ES-I3 (cell line): Measurements from ENCODE around the gene SULT1C2.
"Not testable (repeated sequence)": the region's sequence is repeated elsewhere in the genome, so short reads cannot be mapped to it uniquely, and the experiment has no call there.

Source experiments
- H3K36me3 ChIP-seq: 2 replicates; pipeline ENCODE4 v1.6.1; 2013; ENCODE audit warnings: mild to moderate bottlenecking, low read length, control low read depth, moderate library complexity; ENCODE audit not compliant: insufficient read depth
- H3K4me1 ChIP-seq: 2 replicates; pipeline ENCODE4 v1.6.1; 2013; ENCODE audit warnings: mild to moderate bottlenecking, control low read depth, low read length; ENCODE audit not compliant: insufficient read depth
- H3K9ac ChIP-seq: 2 replicates; pipeline ENCODE4 v1.6.1; 2013; ENCODE audit warnings: low read depth, mild to moderate bottlenecking, low read length, moderate library complexity
- H3K9me3 ChIP-seq: 2 replicates; pipeline ENCODE4 v1.6.1; 2013; ENCODE audit warnings: mild to moderate bottlenecking, low read length, moderate library complexity; ENCODE audit not compliant: control insufficient read depth, insufficient read depth

Gene SULT1C2

DNA sequence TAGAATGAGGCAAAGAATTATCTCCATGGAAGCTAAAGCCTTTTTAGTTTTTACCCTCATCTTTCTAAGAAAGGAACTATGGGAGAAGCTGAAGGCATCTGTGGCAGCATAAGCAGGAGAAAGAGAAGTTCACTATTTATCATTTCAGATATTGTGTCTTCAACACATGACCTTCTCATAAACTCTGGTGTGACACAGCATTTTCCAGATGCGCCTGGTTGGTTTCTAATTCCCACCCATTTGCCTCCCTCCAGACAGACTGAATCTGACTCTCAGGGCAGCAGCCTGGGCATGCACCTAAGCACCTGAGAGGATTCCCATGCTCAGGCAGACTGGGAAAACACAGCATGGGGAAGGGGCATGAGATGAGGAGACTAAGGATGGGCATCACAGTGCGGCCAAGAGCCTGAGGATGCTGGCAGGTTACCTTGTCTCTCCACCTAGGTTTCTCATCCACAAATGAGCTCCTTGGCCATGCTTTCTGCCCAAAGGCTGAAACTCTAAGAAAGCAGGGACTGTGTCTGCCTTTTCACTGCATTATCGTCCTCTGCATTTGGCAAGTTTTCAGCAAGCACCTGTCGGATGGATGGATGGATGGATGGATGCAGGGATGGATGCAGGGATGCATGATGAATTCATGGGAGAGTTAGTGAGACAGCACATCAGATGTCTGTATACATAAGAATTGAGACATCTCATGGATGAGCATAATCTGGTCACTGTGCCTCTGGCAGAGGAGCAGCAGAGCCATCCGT, 60.3 kb downstream of the SULT1C2 start:
- Histone ChIP-seq H3K36me3 (no peaks in the 10 kb centered on the region), H3K4me1 (peaks cover 4% of the 10 kb centered on the region), H3K9me3 (no peaks in the 10 kb centered on the region; the same call in 1 of the 2 replicates), H3K9ac (no peak overlapping the region)

DNA sequence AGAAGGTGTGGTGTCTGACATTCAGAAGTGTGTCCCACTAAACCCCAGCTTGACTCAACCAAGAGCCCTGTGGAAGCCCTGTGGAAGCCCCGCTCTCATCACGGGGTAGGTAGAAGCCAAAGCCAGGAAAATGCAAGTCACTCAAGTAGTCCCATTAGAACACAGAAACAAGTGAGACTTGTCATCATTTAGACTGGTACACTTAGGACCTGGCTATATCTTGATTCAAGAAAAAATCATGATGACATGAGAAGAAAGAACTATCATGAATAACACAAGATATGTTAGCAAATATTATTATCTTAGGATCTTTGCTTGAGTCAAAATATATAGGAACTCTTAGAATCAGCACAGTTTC, 60.9 kb downstream of the SULT1C2 start:
- Histone ChIP-seq H3K9me3 (no peaks in the 10 kb centered on the region), H3K4me1 (peaks cover 4% of the 10 kb centered on the region), H3K36me3 (no peaks in the 10 kb centered on the region), H3K9ac (no peak overlapping the region)

DNA sequence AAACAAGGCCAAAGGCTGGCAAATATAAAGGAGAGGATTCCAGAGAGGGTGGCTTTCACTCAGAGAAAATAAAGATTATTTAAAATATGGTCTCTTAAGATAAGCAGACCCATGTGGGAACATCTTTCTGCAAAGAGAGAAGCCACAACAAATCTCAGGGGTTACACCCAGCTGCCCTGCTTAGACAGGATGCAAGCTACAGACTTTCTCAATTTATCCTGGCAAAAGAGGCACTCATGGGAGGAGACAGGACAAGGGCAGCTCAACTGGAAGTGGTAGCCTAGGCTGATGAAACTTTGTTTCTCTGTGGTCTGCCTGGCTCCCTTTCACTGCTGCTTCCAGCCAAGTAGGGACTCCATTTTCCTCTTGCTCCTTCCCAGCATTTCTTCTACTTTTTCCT, 63.2 kb downstream of the SULT1C2 start:
- Histone ChIP-seq H3K4me1 (peaks cover 4% of the 10 kb centered on the region), H3K9ac (no peak overlapping the region), H3K9me3 (no peaks in the 10 kb centered on the region), H3K36me3 (no peaks in the 10 kb centered on the region)

DNA sequence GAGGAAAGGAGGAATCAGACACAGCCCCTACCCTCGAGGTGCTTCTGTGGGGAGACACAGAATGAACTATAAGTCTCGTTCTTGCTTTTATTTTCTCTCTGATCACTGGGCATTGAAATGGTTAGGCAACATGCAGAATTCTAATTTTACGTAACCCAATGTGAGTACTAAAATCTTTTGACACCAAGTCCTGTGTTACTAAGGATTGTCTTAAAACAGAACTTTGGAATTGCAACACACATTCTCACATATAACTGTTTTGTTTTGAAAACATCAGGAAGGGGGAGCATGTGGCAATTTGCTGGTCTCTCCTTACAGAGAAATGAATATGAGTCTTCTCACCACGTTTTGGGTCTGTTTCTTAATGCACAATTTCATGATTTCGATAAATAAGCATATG, 65.4 kb downstream of the SULT1C2 start:
- no peak overlapping the region for H3K9ac ChIP-seq
- no peaks in the 10 kb centered on the region for H3K9me3 ChIP-seq
- H3K4me1 ChIP-seq, result no peaks in the 10 kb centered on the region
- no peaks in the 10 kb centered on the region for H3K36me3 ChIP-seq

DNA sequence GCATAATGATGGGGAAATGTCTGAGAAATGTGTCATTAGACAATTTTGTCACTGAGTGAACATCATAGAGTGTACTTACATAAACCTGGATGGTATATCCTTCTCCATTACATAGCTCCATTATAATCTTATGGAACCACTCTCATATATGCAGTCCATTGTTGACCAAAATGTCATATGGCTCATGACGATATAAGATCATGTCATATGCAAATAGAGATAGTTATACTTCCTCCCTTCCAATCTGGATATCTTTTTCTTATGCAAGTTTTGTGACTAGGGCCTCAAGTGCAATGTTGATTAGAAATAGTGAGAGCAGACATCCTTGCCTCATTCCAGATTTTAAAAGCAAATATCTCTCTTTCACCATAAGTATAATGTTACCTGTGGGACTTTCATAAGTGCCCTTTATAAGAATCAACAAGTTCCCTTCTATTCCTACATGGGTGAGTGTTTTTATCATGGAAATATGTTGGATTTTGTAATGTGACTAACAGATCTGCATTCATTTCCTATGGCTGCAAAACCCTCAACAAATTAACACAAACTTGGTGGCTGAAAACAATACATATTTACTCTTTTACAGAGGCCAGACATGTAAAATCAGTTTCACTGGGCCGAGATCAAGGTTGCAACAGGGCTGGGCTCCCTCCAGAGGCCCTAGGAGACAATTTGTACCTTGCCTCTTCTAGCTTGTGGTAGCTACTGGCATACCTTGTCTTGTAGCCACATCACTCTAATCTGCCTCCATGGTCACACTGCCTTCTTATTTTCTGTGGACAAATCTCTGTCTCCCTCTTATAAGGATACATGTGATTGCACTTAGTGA, 67.4 kb downstream of the SULT1C2 start:
- Histone ChIP-seq H3K9ac (no peak overlapping the region), H3K4me1 (no peaks in the 10 kb centered on the region), H3K36me3 (no peaks in the 10 kb centered on the region), H3K9me3 (no peaks in the 10 kb centered on the region)

DNA sequence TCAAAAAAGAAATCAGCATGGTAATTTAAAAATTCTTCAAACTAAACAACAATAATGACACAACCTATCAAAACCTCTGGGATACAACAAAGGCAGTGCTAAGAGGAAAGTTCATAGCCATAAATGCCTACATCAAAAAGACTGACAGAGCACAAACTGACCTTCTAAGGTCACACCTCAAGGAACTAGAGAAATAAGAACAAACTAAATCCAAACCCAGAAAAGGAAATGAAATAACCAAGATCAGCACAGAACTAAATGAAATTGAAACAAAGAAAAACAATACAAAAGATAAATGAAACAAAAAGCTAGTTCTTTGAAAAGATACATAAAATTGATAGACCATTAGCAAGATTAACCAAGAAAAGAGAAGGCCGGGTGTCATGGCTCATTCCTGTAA, 70.6 kb downstream of the SULT1C2 start:
- not testable (repeated sequence) for H3K4me1 ChIP-seq, H3K9ac ChIP-seq, H3K36me3 ChIP-seq, H3K9me3 ChIP-seq
